ENCODE measurements around the gene CRTAP.
"Not testable (repeated sequence)": the region's sequence is repeated elsewhere in the genome, so short reads cannot be mapped to it uniquely, and the experiment has no call there.

Gene CRTAP

GRCh38 chr3:33174711-33175414 is 61.0 kb downstream of the CRTAP start:
- DNase-seq (ENCODE audit: low spot score): no peak

DNA sequence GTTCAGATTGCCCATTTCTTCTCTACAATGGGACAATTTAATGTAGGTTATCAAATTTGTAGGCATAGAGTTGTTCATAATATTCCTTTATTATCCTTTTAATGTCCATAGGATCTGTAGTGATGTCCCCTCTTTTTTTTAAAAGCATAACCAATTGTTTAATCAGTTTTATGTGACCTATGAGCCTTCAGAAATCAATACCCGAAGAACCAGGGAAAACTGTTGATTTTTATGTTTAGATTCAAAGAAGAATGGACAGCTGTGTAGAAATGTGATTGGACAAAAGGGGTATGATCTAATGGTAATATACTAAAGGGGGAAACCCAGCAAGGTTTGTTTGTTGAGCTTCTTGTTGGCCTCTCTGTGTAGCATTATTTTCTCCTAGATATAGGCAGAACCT is 65.3 kb downstream of the CRTAP start:
- DNase-seq (ENCODE audit: low spot score): no peak

DNA sequence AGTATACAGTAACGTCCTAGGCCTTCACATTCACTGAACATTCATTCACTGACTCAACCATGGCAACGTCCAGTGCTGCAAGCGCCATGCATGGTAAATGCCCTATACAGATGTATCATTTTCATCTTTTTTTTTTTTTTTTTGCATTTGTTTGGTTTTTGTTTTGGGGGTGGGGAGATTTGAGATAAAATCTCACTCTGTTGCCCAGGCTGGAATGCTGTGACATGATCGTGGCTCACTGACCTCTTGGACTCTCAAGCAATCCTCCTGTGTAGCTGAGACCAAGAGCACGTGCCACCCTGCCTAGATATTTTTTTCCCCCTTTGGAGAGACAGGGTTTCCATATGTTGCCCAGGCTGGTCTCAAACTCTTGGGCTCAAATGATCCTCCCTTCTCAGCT is 67.4 kb downstream of the CRTAP start:
- DNase-seq (ENCODE audit: low spot score): no peak

DNA sequence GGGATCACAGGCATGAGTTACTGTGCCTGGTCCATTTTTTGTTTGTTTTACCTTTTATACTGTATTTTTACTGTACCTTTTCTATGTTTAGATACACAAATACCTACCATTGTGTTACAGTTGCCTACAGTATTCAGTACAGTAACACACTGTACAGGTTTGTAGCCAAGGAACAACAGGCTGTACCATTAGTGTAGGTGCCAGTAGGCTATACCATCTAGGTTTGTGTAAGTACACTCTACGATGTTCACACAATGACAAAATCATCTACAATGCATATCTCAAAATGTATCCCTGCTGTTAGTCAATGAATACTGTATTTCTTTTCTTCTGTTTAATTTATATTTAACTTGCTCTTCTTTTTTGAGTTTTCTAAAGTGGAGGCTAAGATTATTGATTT is 67.8 kb downstream of the CRTAP start:
- DNase-seq (ENCODE audit: low spot score): not testable (repeated sequence)

DNA sequence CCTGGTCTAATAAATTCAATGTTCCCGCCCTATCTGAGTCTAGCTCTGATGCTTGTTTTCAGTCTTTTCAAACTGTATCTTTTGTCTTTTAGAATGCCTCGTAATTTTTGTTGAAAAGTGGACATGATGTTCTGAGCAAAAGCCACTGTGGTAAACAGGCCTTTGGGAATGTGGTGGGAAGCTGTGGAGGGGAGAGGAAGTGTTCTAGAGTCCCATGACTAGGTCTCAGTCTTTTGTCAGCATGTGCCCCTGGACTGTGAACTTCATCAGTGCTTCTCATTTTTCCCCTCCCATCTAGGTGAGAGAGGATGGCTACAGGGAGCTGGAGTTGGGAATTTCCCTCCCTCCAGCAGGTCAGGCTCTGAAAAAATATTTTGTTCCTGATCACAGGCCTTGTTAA is 71.0 kb downstream of the CRTAP start:
- DNase-seq (ENCODE audit: low spot score): no peak

DNA sequence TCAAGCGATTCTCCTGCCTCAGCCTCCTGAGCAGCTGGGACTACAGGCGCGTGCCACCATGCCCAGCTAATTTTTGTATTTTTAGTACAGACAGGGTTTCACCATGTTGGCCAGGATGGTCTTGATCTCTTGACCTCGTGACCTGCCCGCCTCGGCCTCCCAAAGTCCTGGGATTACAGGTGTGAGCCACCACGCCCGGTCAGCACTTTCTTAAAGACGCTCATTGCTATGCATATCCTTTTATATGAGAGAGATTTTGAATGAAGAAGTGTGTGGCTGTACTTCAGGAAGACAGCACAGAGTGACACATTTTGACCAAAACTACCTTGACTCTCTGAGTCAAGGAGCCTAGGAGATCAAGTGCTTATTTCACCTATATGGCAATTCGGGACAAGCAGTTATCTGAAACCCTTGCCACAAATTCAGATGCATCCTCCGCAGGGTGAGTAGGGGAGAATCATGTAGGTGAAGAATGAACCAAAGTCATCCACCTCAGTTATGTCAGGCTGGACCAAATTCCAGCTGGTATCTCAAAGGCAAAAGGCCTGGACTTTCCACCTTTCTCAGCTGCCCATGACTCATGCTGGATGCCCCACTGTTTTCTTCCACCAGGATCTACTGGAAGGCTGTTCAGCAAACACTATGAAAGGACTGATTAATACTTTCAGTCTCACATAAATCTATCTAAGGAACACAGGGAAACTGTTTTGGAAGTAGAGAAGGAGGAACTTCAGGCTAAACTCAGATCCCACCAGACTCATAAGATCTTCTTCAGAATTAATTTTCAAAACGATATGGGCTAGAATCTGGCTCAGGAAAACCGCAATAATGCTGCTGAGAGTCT is 72.9 kb downstream of the CRTAP start:
- DNase-seq (ENCODE audit: low spot score): no peak

GRCh38 chr3:33187368-33187634 is 73.5 kb downstream of the CRTAP start:
- DNase-seq (ENCODE audit: low spot score): no peak

DNA sequence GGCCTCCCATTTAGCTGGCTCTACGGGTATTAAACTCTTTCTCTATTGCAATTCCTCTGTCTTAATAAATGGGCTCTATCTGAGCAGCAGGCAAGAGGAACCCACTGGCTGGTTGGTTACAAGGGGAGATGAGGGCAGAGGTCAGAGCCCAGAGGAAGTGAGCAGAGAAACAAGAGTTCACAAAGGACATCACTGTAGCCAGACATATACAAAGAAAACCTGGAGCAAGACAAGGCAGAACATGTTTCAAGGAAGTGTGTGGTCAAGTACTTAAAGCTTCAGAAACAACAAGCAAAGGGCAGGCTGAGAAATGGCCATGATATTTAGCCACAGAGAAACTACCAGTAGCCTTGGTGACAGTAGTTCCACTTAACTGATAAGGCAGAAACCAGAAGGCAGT is 80.5 kb downstream of the CRTAP start:
- no peak for DNase-seq (ENCODE audit: low spot score)

- no peak for DNase-seq (ENCODE audit: low spot score)
These were observed 82.7 kb downstream of the CRTAP start for GRCh38 chr3:33196538-33196937.
